Measurements from ENCODE around the gene PIGU.

The PIGU gene

DNA sequence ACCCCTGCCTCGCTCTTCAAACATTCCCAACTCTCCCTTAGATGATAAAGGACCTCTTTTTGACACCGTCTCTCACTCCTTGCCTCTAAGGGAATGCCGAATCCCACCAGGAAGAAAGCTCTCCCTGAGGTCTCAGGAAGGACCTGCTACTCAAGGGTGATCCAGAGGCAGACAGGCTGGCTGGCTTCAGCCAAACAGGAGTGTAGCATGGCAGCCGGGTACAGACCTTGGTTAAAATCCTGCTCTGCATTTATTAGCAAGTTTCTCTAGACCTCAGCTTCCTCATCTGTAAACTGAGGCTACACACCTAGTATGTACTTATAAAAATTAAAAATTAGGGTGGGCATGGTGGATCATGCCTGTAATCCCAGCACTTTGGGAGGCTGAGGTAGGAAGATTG lies 101.1 kb downstream of the PIGU start:
- no peak for DNase-seq

- DNase-seq = no peak
These were observed 101.6 kb downstream of the PIGU start for GRCh38 chr20:34575271-34575670.

- DNase-seq = no peak
These were observed 102.0 kb downstream of the PIGU start for GRCh38 chr20:34574861-34575260.

DNA sequence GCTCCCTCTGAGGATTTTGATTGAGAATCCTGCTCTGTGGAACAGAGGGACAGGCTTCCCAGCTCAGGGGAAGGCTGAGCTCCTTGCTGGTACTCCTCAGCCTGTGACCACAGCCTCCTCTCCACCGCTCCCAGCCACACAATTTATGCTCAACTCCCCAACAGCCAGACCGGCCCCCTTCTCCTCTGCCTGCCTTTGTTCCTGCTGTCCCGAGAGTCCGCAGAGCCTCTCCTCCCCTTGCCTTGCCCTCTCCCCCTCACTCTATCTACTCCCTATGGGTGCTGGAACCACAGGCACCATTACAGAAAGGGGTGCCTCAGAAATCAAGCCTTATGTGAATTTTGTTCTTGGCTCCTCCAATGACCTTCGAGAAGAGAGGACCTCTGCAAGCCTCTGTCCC lies 102.5 kb downstream of the PIGU start:
- no peak for DNase-seq

DNA sequence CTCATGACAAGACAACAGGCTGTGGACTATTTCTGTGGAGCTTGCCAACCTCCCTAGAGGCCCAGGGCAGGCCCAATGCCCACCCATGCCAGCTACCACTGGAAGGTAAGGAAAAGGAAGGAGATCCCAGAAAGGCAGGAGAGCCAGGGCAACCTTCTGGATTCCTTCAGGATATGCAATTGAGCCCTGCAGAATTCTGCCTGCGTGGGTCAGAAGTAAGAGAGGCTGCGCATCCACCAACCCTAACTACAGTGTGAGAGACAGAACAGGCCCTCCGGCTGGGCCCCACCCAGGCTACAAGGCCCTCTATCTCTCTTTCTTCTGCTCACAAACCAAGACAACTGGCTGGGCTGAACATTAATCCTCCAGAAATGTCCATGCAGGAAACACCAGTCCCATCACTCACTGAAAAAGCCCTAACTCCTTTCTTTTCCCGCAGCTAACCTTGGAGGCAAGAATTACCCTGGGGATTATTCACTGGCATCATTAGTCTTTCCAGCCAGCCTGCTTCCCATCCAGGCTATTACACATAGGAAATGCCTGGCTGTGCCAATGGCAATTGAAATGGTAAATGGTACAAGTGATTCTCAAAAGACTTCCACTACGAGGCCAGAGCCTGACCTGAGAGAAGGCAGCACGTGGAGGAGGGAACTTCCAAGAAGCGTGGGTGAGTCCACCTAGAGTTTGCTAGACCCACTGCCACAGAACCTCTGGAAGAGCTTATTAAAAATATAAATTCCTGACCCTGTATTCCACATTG lies 103.2 kb downstream of the PIGU start:
- DNase-seq = no peak

DNA sequence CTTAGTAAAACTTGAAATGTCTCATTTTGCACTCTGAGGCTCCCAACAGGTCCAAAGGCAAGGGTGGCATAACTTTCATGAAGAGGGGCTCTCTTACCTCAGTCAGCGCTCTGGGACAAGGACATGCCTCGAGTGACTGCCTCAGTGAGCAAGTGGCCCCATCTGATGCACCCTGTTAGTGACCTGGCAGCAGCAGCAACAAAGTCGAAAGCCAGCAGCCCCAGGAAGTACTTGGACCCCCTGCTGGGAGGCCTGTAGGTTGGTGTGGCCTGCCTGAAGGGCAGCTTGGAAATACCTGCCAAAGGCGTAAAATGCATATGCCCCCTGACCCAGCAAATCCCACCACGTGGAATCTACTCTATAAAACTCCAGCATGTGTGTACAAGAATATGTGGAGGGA lies 105.1 kb downstream of the PIGU start:
- no peak for DNase-seq

DNA sequence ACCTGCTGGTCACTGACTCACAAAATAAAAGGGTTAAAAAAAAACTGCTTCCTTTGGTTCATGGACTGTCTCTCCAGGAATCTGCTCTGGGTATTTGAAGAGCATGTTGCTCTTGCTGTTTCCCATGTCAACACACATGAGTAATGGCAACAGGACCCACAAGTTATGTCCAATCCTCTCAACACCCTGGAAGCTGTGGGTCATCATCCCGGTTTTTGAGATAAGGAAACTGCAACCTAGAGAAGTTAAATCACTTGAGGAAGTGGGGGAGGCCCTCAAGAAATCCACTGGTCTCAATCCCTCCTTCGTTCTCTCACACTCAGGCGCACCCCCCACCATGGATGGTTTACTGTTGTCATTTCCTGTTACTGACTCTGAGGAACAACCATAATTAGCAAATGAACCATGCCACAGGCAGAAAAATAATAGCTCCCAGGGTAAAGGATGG lies 106.0 kb downstream of the PIGU start:
- DNase-seq = no peak

DNA sequence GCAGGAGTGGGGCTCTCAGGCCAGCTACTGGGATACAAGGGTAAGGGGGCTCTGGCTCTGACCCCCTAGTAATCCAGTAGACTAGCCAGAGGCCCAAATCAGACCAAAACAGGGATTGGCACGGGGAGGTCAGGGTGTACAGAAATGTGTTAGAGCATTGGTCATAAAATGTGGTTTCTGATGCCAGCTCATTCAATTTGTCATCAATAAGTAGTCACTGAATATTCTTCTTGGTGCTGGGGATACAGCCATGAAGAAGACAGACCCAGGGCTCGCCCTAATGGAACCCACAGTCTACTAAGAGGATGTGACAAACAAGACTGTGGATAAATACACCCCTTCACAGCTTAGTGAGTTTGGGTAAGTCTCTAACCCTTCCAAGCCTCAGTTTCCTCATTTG lies 107.3 kb downstream of the PIGU start:
- no peak for DNase-seq

GRCh38 chr20:34567892-34568865 lies 108.7 kb downstream of the PIGU start:
- no peak for DNase-seq

GRCh38 chr20:34566978-34567891 lies 109.7 kb downstream of the PIGU start:
- DNase-seq = no peak

GRCh38 chr20:34564833-34565232 lies 112.1 kb downstream of the PIGU start:
- no peak for DNase-seq

DNA sequence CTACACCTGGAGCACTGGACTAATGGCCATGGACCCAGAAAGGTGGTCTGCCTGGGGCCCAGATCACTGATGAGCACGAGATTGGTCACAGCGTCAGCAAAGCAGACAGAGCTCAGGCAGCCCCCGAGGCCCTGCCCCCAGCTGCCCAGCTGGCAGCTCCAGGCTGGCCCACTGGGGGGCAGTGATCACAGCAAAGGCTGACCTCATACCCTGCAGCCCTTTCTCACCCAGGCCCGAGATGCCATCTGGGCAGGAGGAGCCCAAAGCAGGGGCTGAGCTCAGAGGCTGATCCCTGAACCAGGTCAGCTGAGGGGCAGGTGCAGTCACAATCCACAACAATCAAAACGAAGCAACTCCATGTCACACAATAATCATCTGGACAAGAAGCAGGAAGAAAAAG lies 114.3 kb downstream of the PIGU start:
- DNase-seq = no peak

GRCh38 chr20:34561661-34562060 lies 115.2 kb downstream of the PIGU start:
- DNase-seq = no peak

- no peak for DNase-seq
These were observed 116.3 kb downstream of the PIGU start for GRCh38 chr20:34560614-34561013.

GRCh38 chr20:34560141-34560523 lies 116.8 kb downstream of the PIGU start:
- DNase-seq = no peak

DNA sequence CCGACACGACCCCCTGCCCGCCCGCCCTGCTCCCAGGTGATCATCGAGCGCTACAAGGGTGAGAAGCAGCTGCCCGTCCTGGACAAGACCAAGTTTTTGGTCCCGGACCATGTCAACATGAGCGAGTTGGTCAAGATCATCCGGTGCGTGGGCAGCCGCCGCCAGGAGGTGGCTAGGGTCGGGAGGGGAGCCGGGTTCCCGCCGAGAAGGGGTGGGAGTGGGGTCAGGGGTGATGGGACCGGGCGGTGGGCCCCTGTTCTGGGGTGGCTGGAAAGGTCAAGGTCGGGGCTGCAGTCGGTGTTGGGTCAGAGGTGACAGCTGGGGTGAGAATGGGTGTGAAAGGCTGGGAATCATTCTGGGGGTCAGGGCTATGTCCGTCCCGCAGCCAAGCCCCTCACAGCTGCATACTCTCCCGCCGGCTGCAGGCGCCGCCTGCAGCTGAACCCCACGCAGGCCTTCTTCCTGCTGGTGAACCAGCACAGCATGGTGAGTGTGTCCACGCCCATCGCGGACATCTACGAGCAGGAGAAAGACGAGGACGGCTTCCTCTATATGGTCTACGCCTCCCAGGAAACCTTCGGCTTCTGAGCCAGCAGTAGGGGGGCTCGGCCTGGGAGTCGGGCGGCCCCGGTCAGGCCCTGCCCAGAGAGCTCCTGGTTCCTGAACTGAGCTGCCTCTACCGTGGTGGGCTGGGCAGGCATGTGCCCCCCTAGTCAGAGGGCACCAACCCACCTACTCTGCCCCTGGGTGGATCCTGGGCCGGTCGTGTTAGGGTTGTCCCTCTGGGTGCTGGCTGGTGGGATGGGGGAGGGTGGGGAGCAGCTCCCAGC lies 117.4 kb downstream of the PIGU start:
- no peak for DNase-seq

- peak; percentile 89 to 97 (median 96) for DNase-seq
These were observed 118.3 kb downstream of the PIGU start, which contains the start of gene MAP1LC3A for GRCh38 chr20:34558320-34559218. Gene MAP1LC3A (plus strand): TSS chr20:34558718. CDS start chr20:34558869, 151 bp downstream.

- DNase-seq = no peak
These were observed 119.0 kb downstream of the PIGU start for GRCh38 chr20:34557936-34558319.

- no peak for DNase-seq
These were observed 123.5 kb downstream of the PIGU start for GRCh38 chr20:34553366-34553867.

- DNase-seq = no peak
These were observed 124.3 kb downstream of the PIGU start for GRCh38 chr20:34552569-34552968.

All from T-helper 2 cell (primary cell).